ENCODE measurements around the gene SIPA1L2. TPM values are rescaled to one million over a fixed set of nuclear protein-coding genes. Genes with fewer than 3 reads are reported as not detected.

SIPA1L2 gene, protein sequence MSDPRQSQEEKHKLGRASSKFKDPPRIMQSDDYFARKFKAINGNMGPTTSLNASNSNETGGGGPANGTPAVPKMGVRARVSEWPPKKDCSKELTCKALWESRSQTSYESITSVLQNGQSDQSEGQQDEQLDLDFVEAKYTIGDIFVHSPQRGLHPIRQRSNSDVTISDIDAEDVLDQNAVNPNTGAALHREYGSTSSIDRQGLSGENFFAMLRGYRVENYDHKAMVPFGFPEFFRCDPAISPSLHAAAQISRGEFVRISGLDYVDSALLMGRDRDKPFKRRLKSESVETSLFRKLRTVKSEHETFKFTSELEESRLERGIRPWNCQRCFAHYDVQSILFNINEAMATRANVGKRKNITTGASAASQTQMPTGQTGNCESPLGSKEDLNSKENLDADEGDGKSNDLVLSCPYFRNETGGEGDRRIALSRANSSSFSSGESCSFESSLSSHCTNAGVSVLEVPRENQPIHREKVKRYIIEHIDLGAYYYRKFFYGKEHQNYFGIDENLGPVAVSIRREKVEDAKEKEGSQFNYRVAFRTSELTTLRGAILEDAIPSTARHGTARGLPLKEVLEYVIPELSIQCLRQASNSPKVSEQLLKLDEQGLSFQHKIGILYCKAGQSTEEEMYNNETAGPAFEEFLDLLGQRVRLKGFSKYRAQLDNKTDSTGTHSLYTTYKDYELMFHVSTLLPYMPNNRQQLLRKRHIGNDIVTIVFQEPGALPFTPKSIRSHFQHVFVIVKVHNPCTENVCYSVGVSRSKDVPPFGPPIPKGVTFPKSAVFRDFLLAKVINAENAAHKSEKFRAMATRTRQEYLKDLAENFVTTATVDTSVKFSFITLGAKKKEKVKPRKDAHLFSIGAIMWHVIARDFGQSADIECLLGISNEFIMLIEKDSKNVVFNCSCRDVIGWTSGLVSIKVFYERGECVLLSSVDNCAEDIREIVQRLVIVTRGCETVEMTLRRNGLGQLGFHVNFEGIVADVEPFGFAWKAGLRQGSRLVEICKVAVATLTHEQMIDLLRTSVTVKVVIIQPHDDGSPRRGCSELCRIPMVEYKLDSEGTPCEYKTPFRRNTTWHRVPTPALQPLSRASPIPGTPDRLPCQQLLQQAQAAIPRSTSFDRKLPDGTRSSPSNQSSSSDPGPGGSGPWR (N-terminal part only)
- 28.3 TPM for total RNA-seq
- long read RNA-seq, partial matches to known transcripts = 15 of 27 reads
- long read RNA-seq, other reads (novel, unspliced or antisense) = 12 of 27 reads

DNA sequence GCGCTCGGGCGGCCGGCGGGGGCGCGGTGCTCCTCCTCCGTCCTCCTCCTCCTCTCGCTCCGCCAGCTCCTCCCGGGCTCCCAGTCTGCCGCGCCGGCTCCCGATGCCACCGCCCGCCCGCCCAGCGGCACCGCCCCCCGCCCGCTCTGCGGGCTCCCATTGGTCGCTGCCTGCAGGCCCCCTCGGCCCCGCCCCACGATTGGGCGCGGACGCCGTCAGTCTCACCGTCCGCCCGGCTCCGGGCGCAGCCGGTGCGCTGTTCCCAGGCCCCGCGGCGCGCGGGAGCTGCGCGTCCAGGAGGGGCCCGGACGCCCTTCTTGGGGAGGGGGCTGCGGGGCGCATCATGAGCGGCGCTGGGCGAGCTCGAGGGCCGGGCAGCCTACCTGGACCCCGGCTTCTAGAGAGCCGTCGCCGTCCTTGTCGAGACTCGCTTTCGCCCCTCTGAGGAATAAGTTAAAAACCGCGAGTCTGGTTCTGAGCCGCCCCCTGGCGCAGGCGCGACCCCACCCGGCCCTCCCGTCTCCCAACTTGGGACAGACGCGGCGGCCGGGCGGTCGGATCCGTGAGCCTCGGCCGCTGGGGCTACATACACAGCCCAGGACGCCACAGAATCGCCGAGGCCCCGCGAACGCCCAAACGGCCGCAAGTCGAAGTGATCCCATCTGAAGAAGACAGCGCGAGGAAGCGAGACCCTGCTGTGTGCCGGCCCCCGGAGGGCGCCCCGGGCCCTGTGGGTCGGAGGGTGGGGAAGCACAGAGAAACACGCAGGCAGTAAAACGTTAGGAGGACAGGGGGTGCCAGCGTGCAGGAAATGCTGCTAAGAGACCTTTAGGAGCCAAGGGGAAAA, at the start of gene SIPA1L2:
Gene SIPA1L2, minus strand, starts transcription at position 87 of the 847 bp plus-strand sequence. CDS start 114,794 bp downstream, outside the sequence.
- DNase-seq (ENCODE audit: low spot score) = peak; percentile 97

DNA sequence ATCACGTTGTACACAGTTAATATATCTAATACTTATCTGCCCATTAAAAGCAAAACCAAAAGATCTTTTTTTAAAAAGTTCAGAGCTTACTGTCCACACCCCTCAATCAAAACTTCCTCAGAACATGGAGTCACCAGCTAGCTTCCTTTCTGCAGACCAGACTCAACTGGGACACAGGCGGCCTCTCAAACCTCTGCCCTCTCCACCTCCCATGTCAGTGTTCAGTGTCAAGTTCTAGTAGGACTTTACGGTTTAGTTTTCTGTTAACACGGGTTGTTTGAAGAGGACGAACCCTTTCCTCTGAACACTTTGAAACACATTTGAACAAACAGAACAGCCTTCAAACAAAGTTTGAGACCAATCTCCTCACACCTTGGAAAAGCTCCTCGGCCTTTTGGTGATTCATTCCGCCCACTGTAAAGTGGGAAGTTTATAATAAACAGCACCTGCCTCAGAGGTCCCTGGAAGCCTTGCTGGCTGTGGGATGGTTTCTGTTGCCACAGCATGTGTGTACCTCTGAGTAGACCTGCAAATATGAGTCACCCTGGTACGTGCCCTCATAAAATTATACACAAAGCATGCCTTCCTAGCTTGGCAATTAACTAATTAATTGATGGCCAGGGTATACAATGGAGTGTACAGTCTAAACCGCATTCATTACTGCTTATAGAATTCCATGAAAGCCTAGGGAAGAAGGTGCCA, 48.4 kb upstream of the SIPA1L2 start:
- no peak for DNase-seq (ENCODE audit: low spot score)

DNA sequence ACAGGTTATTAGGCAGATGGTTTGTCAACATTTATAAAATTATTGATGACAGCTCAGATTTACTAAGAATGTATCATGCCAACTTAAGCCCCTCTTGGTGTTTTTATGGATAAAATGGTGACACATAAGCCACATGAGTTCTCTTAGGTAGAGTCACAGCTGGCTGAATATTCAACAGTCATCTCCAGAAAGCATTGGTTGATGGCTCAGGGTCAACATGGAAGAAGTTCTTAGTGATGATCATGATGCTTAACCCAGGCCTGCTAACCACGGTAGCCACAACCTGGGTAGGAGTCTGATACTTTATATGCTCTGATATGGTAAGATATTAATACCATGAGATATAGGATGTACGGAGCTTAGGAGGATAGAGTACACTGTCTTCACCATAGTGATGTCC, 46.4 kb upstream of the SIPA1L2 start:
- no peak for DNase-seq (ENCODE audit: low spot score)

DNA sequence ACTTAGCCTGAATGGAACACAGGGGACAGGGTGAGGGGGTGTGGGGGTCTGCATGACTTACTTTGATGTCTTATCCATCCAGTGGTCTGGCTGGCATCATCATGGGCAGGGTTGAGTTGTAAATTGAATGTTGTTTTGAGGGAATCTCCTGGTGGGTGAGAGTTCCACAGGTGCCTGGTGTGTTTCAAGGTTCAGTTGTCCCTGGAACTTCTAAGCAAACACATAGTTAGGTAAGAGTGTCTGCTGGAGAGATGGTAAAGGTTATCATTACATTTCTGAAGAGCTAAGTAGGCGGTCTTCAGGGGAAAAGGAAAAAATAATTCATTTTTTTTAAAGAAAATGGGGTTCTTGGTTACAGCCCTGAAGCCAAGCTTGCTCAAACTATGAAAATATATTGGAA, 46.0 kb upstream of the SIPA1L2 start:
- DNase-seq (ENCODE audit: low spot score) = no peak

DNA sequence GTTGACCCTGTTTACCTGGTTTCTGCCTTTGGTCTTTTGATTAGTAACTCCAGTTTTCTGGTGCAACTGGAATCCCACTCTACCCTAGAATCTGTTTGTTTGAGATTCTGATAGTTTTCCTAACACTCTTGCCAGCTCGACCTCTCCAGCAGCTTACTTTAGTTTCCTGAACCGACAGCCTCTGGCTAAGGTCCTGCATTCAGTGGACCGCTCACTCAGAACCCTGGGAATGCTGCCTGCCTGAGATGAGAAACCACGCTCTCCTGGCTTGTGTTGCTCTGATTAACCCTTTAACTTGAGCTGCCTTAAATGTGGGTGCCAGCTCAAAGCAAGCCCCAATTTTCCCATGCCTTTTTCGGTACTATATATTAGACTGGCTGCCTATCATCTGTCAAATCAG, 45.3 kb upstream of the SIPA1L2 start:
- no peak for DNase-seq (ENCODE audit: low spot score)

DNA sequence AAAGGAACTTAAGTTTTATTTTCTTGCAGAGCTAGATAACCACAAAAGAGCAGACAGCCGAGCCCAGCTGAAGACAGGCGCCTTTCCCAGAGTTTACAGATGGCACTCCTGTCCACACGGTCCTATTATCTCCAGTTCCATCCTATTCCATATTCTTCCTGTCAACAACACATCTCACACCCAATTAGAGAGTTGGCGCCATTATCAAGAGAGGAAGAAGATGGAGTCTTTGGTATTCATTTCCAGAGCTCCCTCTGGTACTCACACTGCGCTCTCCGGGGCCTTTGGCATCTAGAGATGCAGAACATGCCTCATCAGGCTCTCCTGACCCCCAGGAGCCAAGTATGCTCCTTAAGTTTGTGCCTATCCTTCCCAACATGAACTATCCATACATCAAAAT, 43.3 kb upstream of the SIPA1L2 start:
- DNase-seq (ENCODE audit: low spot score) = no peak

DNA sequence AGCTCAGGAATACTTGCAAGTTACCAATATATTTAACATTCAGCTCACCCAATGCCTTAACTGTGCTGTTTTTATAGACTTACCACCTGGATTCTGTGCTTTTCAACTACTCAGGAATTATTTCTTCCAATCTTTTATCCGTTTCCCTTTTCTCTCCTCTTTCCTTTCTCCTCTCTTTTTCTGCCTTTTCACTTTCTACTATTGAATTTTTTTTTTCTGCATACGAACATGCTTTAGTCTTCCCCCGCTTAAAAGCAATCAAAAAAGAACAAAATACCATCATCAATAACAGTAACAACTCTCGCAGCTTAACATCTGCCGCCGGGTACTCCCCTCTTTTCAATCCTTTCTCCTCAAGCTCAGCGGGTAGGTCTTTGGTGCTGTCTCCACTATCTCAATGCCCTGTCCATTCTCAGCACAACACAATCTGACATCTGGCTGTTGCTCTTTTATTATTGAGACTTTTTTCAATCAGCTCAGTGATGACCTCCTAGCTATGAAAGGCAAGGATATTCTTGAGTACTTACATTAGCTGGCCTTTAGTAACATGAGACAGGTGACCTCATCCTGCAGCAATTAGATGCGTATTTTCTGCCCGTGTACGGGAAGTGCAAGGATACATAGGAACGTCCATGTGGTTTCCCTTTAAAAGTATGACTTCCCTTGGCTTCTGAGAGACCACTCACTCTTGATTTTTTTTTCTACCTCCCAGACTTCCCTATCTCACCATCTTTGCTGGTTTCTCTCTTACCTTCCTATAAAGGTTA, 40.2 kb upstream of the SIPA1L2 start:
- DNase-seq (ENCODE audit: low spot score) = no peak

DNA sequence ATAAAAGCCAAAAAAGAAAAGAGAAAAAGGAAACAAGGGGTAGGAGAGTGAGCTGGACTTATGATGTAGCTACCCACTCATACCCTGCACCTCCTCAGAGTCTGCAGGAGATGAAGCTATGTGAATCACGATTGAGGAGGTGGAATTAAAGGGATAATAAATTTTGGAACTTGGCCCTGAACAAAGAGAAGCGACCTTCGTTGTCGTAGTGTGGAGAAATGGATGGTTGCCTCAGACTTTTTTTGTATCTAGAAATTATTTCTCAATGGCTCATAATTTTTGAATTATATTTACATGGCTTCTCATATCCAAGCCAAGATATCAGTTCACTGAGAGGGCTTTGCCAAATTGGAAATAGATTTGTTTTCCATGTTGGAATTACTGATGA, 37.8 kb upstream of the SIPA1L2 start:
- no peak for DNase-seq (ENCODE audit: low spot score)

DNA sequence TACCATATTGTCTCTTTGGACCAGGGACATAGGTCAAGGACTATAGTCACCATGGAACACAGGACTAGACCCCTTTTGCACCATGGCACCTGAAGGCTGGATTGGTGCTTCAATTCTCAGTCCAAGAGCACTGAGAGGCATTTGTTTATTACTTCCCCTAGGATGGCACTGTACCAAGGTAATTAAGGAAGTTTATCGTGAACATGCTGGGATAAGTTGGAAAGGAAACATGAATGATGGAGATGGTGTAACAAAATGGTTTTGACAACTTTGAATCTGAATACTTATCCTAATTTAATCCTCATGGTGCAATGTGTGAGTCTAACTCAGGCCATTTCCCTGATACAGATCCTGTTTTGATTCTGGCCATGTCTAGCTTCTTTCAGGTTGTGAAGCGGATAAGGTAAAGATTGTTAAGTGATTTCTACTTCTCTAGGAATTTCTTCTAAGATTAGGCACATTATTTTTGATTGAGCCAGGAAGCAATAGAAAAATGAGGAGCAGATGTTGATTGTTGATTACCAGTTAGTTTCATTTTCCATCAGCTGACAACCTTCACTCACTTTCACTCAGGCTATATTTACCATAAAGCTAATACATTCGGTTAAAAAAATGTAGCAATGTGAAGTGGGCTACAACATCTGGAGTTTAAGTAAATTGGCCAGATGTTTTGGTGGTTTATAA, 37.3 kb upstream of the SIPA1L2 start:
- DNase-seq (ENCODE audit: low spot score) = no peak

DNA sequence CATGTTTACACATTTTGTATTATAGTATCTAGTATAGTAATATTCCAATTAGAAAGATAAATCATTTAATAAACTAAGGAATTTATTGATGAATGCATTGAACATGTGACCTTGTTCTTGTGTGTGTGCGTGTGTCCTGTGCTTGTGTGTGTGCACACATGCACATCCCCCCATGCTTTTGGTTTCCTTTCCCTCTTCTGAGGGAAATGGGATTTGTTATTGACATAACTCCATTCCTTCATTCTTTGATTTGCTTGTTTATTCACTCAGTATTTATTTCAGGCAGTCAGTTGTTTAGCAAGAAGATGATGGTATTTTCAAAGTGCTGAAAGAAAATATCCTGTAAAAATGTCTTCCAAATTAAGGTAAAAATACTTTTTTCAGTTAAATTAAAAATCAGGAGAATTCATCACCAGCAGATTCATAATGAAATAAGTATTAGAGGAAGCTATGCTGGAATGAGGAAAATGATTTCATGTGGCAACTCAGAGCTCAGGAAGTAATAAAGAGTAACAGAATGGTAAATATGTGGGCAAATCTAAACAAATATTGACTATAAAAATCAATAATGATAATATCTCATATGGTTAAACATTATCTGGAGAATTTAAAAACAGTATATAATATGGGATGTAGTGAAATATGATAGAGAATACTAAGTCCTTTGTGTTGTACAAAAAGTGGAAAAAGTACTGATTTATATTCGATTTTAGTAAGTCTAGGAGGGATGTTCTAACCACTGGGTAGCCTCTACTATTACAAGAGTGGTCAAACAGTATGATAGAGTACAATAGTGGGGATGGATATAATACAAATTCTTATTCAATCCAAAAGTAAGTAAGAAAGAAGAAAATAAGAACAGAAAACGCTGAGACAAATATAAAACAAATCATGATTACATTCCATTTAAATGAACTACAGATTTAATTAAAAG, 35.2 kb upstream of the SIPA1L2 start:
- no peak for DNase-seq (ENCODE audit: low spot score)

DNA sequence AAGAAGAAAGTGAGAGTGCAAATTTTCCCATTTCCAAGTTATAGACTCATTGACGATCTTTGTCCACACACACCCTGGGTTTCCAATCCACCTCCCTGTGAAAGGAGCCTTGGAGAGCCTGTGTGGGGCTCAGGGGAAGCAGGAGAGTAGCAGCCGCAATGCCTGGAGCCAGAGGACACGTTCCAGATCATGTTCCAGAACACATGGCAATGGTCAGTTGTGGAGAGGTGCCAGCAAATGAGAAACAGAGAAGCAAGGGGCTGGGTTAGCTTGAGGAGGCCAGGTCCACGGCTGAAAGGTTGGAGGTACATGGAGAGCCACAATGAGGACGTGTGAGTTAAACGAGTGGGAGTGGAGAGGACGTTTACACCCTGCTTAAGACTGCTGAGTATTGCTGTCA, 33.0 kb upstream of the SIPA1L2 start:
- DNase-seq (ENCODE audit: low spot score) = no peak

DNA sequence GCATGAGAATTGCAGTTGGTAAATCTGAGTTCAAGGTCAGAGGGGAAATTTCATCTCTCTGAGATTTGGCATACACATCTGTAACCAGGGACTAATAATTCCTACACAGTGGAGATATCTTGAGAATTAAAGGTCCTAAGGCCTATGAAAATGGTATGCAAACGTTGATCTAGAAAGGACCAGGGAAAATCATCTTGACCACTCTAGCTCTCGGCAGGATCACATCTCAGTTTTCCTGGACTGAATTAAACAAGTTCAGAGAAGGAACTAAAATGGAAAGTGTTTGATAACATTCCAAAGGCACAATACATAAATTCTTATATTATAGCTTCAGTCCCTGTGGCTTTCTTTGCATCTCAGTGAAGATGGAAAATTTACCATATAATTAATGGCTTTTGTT, 28.5 kb upstream of the SIPA1L2 start:
- no peak for DNase-seq (ENCODE audit: low spot score)

DNA sequence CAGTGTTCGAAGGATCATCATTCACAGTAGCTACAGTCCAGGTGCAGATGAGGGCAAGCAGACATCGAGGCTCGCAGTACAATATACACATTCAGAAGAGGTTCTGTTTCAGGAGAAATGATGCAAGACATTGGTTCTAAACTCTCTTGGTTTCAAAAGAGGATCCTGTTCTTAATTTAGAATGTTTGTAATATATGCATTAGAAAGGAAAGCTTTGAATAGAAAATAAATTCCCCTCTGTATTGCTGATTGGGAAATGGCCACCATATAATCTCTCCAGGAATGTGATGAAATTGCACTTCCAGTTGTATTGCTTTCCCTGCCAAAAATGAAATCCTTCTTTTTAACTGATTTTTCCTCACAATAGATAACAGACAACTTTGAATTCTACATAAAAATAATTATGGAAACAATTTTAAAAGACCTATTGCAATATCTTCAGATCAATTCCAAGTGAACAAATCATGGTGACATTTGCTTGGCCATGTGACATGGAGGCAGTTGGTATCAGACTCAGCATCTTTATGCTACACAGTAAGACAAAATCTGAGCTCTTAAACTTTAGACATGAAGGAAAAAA, 27.6 kb upstream of the SIPA1L2 start:
- DNase-seq (ENCODE audit: low spot score) = no peak

DNA sequence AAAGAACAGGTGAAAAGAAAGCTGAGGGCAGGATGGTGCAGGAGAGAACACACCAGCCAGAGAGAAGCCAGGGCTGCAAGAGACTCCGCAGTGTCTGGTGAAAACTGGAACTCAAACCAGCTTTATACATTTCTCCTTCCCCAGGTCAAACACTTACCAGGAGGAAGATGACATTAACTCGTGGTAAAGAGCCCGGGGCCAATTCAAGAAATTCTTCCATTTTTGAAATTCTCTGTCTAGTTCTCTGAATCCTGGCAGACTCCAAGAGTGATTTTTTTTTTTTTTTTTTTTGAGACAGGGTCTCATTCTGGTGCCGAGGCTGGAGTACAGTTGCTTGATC, 25.8 kb upstream of the SIPA1L2 start:
- no peak for DNase-seq (ENCODE audit: low spot score)

DNA sequence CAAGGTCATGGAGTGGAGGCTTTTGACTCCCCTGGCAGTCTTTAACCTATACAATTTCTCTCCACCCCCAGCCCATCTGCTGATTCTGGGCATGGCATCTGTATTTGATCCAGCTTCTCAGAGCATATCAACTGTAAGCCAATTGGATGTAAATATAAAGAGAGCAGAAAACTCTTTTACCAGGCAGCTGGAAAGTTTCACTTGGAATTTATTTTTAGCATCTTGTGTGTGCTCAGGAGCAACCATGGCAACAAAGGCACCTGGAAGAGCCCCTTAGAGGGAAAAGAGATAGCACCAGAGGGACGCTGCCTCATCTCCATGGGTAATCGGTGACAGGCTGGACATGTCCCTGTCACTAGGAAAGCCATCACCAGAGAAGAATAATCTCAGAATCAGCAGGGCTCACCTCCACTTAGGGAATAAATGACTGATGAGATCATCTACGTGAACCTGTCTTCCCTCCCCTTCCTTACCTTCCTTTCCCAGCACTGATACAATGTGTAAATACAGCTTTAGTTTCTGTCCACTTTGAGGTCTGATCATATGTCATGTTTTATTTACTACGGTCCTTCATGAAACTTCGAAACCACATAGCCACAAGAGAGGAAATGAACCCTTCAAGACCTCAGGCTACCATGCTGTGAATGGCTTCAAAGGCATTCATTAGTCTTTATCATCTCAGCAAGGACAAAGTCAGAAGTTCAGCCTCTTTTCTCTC, 25.3 kb upstream of the SIPA1L2 start:
- DNase-seq (ENCODE audit: low spot score) = no peak

DNA sequence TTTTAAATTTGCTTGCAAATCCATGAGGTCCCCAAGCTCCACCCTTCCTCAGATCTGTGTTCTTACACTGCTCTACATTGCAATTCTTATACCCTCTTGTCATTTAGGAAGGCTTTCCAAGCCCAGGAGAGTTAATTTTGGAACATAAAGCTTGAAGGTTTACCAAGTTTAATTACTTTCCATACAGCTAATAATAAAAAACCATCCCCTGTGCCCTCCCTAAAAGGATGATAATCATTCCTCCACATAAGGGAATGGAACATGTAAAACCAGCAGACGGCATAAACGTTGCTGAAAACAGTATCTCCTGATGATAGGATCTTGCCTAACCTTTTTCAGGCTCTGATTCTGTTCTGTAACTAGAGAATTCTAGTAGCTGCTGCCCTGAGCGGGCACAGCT, 23.9 kb upstream of the SIPA1L2 start:
- no peak for DNase-seq (ENCODE audit: low spot score)

DNA sequence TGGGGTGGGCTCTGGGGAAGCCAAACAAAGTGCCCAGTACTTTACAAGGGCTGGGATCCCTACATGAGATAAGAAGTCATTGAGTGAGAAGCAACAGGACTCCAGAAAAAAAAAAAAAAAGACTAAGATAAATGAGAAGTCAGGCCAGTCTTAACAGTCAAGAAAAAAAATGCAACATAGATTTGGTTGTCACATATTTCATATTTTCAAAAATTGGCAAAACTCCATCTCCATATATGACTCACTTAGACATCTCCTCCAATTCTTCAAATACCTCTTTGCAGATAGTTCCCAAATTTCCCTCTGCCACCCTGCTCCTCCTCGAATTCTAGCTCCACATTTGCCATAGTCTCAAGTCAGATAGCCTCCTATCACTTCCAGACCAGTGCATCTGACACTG, 20.9 kb upstream of the SIPA1L2 start:
- DNase-seq (ENCODE audit: low spot score) = no peak

All from mesenteric fat pad (tissue), 1 donor.